GM12864 (cell line): Measurements from ENCODE around the gene SORCS2.

Experiments used
- DNase-seq: peaks from one replicate; pipeline ENCODE4 v3.0.0-alpha.2; 2011; ENCODE audit warnings: low read depth
- H3K4me3 ChIP-seq: 2 replicates; pipeline ENCODE4 v1.5.1; 2011; ENCODE audit warnings: mild to moderate bottlenecking, low read depth, low read length, control low read depth
- CTCF ChIP-seq: IDR thresholded peaks from 2 replicates; pipeline ENCODE4 v1.5.1; 2011; ENCODE audit warnings: low read depth, mild to moderate bottlenecking, moderate library complexity, low read length, control low read depth, inconsistent platforms; ENCODE audit errors: missing control alignments

SORCS2 gene

GRCh38 chr4:7287274-7287917, 95.1 kb downstream of the SORCS2 start:
- no peak for TF ChIP-seq CTCF
- no peak for DNase-seq
- H3K4me3 ChIP-seq, result no peak overlapping the region

- H3K4me3 ChIP-seq, result no peak overlapping the region
- no peak for TF ChIP-seq CTCF
- no peak for DNase-seq
Measured at GRCh38 chr4:7287918-7288280, 95.6 kb downstream of the SORCS2 start.

DNA sequence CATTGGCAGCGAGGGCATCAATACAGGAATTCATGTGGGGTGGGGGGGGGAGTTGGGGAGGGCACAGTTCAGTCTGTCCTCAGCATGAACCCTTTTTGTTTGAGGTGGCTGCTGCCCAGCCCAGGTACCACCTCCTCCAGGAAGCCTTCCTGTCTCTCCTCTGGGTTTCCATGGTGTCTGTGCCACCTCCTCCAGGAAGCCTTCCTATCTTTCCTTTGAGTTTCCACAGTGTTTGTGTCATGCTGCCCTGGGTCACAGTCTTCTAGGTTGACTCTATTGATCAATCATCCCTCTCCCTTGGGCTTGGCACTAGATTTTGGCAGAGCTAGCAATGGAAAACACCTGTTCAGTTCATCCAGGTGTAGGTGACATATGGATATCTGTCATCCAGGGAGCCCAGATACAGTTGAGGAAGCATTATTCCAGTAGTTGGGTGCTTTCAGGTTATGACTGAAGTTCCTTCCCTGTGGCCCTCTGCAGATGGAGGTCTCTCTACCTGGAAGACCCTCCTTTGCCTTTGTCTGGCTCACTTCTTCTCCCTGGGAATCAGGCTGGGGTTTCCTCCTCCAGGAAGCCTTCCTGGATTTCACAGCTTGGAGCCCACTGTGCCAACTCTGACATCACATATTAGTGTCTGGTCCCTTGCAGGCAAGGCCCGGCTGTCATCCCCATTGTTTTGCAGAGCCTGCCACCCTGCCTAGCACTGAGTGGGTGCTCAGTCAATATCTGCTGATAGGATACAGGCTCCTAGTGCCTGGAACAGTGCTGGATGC, 96.6 kb downstream of the SORCS2 start:
- DNase-seq, result no peak
- TF ChIP-seq CTCF, result no peak
- no peak overlapping the region for H3K4me3 ChIP-seq

GRCh38 chr4:7289589-7289988, 97.3 kb downstream of the SORCS2 start:
- TF ChIP-seq CTCF, result no peak
- no peak overlapping the region for H3K4me3 ChIP-seq
- DNase-seq, result no peak

DNA sequence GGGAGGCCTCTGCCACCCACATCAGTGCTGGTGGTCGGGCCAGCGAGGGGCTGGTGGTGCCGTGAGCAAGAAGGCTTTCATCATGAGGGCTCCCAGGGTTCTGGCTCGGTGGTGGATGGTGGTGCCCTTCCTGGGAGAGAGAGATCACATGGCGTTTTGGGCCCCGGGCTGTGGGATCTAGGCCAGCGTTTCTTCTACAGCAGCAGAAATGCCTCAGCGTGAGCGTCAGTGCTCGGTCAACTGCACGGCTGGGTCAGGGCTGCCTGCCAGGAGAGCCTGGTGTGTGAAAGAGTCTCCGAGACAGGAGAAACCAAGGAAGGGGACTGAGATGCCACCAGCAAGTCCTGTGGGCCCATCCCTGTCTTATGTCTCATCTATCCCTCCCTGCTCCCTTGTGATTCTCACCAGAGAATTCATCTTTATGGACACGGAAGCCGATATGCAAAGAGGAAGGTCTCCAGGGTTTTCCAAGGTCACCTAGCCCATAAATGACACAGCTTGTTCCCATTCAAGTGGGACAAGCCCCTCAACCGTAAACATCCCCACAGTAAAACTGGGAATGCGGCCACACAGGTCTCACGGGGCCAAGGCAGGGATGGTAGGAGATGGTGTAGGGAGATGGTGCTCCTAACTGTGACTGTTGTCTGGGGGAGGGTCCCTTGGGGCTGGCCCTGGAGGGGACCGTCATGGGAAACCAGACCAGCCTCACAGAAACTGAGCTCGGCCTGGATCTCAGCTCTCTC, 99.2 kb downstream of the SORCS2 start:
- H3K4me3 ChIP-seq, result no peak overlapping the region
- DNase-seq, result no peak
- TF ChIP-seq CTCF, result no peak

- no peak for DNase-seq
- no peak for TF ChIP-seq CTCF
- no peak overlapping the region for H3K4me3 ChIP-seq
Measured at GRCh38 chr4:7293703-7294102, 101.4 kb downstream of the SORCS2 start.
